HepG2 (cell line): Measurements from ENCODE around the gene RASGRF1.

ENCODE experiments used
- MTA1 ChIP-seq: sonication (generic); formaldehyde crosslinking; IDR thresholded peaks from 2 replicates; pipeline ENCODE4 v1.4.0; 2020; ENCODE audit warnings: missing genetic modification reagents, mild to moderate bottlenecking, borderline replicate concordance
- POLR2AphosphoS5 ChIP-seq: IDR thresholded peaks from 2 replicates; pipeline ENCODE4 v1.6.1; 2012; ENCODE audit warnings: low read depth, low read length
- ZSCAN31 ChIP-seq: sonication (generic); formaldehyde crosslinking; IDR thresholded peaks from 2 replicates; pipeline ENCODE4 v1.5.0; 2020; ENCODE audit warnings: low read depth, mild to moderate bottlenecking, missing genetic modification reagents
- TF ChIP-seq, protein P1 (sequence below): sonication (generic); formaldehyde crosslinking; IDR thresholded peaks from 2 replicates; pipeline ENCODE4 v1.5.0; 2020; ENCODE audit warnings: mild to moderate bottlenecking, missing genetic modification reagents, moderate library complexity
- TF ChIP-seq, protein P2 (sequence below): conservative IDR thresholded peaks from 2 replicates; pipeline ENCODE4 v1.6.1; 2018; ENCODE audit warnings: missing genetic modification reagents

DNA sequence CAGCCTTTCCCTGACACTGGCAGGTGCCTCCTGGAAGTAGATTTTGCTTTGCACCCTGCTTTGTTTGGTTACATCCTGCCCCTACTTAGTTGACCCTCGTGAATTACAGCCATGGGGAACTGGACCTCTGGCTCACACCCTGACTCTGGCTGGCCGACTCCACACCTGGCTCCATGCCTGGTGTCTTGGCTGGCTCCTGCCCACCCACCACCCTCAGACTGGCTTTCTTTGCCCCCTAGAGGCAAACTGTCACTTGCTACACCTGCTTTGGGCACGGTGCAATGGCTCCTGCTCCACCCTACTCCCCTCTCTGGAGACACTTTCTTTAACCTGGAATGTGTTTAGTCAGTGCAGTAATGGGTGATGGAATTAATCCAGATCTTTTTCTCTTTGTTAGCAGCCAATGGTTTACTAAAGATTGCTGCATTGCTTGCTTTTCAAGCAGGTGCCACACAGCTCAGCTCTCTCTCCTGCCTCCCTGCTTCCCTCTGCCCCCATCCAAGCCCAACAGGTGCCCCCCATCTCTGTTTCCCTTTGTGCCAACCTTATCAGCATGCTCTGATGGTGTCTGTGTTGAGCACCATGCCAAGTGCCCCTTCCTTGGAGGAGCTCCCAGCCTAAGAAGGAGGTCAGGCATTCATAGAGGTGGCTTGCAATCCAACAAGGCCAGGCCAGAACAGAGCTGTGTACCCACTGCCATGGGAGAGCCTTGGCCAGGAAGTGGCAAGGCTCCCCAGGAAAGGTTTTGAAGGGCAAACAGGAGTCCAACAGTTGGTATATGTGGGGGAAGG is 38.4 kb downstream of the RASGRF1 start:
- TF ChIP-seq, protein P1, sequence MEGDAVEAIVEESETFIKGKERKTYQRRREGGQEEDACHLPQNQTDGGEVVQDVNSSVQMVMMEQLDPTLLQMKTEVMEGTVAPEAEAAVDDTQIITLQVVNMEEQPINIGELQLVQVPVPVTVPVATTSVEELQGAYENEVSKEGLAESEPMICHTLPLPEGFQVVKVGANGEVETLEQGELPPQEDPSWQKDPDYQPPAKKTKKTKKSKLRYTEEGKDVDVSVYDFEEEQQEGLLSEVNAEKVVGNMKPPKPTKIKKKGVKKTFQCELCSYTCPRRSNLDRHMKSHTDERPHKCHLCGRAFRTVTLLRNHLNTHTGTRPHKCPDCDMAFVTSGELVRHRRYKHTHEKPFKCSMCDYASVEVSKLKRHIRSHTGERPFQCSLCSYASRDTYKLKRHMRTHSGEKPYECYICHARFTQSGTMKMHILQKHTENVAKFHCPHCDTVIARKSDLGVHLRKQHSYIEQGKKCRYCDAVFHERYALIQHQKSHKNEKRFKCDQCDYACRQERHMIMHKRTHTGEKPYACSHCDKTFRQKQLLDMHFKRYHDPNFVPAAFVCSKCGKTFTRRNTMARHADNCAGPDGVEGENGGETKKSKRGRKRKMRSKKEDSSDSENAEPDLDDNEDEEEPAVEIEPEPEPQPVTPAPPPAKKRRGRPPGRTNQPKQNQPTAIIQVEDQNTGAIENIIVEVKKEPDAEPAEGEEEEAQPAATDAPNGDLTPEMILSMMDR (CRISPR knock-in tag), result no peak
- no peak for TF ChIP-seq POLR2AphosphoS5
- TF ChIP-seq ZSCAN31 (CRISPR knock-in tag), result no peak
- TF ChIP-seq, protein P2, sequence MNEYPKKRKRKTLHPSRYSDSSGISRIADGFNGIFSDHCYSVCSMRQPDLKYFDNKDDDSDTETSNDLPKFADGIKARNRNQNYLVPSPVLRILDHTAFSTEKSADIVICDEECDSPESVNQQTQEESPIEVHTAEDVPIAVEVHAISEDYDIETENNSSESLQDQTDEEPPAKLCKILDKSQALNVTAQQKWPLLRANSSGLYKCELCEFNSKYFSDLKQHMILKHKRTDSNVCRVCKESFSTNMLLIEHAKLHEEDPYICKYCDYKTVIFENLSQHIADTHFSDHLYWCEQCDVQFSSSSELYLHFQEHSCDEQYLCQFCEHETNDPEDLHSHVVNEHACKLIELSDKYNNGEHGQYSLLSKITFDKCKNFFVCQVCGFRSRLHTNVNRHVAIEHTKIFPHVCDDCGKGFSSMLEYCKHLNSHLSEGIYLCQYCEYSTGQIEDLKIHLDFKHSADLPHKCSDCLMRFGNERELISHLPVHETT (CRISPR knock-in tag), result no peak
- TF ChIP-seq MTA1 (CRISPR knock-in tag), result no peak
